Fibroblast of upper back skin (primary cell): ENCODE results near the gene ESYT3.
A peak's percentile ranks its signal among the peaks of the same experiment; 100 is the strongest.
"Not testable (repeated sequence)": the region's sequence is repeated elsewhere in the genome, so short reads cannot be mapped to it uniquely, and the experiment has no call there.

ENCODE experiments used
- DNase-seq: peaks from one replicate; pipeline ENCODE4 v3.0.0-alpha.2; 2013

Gene ESYT3

GRCh38 chr3:138463724-138464490 is 29.5 kb downstream of the ESYT3 start:
- no peak for DNase-seq

DNA sequence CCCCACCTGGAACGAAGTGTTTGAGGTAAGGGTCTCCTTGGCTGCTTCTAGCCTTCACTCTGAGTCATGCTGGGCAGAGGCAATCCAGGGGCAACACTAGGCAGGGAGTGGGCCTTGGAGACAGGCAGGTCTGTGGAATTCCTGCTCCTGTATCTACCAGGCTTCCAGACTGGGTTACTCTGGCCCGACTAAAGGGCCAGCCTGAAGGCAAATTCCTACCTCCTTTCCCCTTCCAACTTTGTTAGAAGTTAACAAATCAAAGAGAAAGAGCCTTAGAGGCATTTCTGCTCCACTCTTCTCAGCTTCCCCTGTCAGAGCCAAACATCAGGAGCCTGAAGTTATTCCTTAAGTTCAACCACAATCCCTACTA is 30.1 kb downstream of the ESYT3 start:
- DNase-seq: no peak

DNA sequence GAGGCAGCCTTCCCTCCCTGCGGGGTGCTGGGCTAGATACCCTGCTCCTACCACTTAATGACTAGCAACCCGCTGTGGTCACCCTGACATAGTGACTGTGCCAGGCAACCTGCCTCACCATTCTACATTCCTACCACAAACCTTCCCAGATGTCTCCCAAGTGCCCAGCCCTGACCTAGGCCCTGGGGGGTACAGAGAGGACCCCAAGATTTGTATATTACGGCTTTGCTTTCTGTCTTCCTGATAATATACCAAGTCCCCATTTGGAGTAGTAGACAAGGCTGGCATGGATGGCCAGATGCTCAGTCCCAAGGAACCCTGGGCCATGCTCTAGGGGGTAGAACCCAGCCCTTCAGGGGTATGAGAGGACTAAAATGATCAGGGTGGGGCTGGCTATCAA is 31.0 kb downstream of the ESYT3 start:
- no peak for DNase-seq

GRCh38 chr3:138465925-138466324 is 31.5 kb downstream of the ESYT3 start:
- DNase-seq: peak; percentile 36

- DNase-seq: no peak
Measured at GRCh38 chr3:138467931-138468330, 33.5 kb downstream of the ESYT3 start.

GRCh38 chr3:138468451-138468850 is 34.0 kb downstream of the ESYT3 start:
- no peak for DNase-seq

GRCh38 chr3:138468886-138469285 is 34.5 kb downstream of the ESYT3 start:
- DNase-seq: no peak

DNA sequence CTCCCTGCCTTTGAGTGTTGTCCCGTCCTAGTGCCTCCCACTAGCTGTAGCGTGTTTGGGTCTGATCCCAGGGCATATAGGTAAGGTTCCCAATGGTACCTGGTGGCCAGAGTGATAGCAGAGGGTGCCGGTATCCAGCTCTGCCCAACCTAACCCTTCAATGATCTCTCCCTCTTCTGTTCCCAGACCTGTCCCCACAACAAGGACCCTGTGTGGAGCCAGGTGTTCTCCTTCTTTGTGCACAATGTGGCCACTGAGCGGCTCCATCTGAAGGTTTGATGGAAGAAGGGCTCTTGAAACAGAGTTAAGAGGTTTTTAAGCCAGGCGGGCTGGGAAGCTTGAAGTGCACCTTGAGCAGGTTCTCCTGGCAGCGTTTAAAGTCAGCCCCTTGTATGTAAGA is 35.5 kb downstream of the ESYT3 start:
- DNase-seq: no peak

GRCh38 chr3:138470687-138471086 is 36.3 kb downstream of the ESYT3 start:
- DNase-seq: no peak

DNA sequence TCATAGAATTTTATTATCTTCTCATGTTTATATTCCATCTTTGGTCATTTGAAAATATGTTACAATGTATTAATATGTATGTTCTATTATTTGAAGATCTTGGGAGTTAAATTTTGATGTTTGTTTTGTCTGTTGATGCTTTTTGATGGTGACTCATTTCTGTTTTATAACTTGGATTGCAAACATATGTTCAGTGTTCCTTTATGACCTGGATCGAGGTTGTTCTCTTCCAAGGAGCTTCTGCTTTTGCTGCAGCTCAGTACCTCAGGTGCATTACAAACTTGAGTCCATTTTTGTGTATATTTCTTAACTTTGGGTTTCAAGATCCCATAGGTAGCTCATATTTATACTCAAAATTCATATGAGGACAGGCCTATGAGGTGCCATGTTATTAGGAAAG is 37.1 kb downstream of the ESYT3 start:
- DNase-seq: no peak

GRCh38 chr3:138472141-138472825 is 37.9 kb downstream of the ESYT3 start:
- DNase-seq: no peak

DNA sequence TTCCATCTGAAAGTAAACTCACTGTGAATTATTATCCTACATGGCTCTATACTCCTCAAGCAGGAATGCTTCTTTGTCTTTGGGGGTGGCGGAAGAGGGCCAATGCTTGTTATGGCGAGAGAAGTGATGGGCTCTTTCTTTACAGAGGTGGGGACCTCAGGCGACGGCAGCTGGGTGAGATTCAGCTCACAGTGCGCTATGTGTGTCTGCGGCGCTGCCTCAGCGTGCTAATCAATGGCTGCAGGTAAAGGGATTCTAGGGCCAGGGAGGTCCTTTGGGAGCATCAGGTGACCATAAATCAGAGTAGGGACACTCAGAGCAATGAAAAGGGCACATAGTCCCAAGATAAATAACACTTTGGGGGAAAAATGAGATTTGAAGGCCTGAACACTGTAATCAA is 39.0 kb downstream of the ESYT3 start:
- no peak for DNase-seq

DNA sequence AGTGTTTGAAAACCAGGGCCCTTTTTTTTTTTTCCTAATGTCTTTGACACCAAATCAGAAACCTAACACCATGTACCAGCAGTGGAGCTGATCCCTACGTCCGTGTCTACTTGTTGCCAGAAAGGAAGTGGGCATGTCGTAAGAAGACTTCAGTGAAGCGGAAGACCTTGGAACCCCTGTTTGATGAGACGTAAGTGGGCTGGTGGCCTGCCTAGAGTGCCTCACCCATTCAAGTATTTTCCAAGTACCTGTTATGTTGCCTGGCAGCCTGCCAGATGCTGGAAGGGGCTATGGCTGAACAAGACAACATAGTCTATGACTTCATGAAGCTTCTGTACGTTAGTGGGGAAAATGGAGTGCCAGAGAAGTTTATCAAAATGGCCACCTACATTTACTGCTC is 39.7 kb downstream of the ESYT3 start:
- no peak for DNase-seq

GRCh38 chr3:138476526-138476925 is 42.1 kb downstream of the ESYT3 start:
- no peak for DNase-seq

DNA sequence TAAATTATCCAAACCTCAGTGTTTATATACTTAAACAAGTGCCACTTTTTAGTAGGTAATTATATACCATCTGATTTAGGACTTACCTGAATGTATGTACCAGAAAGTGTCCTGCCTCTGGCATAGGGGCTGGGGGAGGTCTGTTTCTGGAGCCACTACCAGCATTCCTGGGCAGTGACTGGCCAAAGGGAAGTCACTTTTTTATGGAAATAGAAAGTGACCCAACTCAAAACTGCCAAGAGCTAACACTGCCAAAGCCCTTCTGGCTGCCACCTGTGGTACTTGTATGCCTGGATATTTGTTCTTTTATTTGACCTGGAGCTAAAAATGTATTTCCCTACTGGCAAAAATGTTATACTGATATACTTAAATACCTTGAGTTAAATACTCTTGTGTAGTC is 42.7 kb downstream of the ESYT3 start:
- DNase-seq: no peak

GRCh38 chr3:138477801-138478200 is 43.4 kb downstream of the ESYT3 start:
- no peak for DNase-seq

DNA sequence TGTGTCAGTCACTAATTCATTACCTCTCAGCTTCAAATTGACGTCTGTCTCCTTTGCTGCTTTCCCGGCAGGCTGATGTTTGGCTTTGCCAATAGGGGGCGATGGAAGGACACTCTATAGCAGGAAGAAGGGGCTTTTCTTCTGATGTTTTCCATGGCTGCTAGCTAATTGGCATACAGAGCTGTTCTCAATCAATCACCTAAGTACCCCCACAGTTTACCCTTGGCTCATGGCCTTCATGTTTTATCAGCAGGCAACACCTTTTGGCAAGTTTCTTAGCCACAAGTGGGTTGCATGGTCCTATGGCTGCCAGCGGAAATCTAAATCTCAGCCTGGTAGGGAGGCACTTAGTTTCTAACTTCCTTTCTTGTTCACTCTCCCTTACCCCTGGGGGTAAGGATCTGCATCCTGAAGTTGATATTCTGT is 45.0 kb downstream of the ESYT3 start:
- peak; percentile 47 for DNase-seq

DNA sequence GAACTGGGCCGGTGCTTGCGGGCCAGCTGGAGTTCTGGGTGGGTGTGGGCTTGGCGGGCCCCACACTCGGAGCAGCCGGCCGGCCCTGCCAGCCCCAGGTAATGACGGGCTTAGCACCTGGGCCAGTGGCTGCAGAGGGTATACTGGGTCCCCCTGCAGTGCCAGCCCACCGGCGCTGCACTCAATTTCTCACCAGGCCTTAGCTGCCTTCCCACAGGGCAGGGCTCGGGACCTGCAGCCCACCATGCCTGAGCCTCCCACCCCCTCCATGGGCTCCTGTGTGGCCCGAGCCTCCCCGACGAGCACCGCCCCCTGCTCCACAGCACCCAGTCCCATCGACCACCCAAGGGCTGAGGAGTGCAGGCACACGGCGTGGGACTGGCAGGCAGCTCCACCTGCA is 50.3 kb downstream of the ESYT3 start:
- DNase-seq: not testable (repeated sequence)

- not testable (repeated sequence) for DNase-seq
Measured at GRCh38 chr3:138486580-138486979, 52.2 kb downstream of the ESYT3 start.

DNA sequence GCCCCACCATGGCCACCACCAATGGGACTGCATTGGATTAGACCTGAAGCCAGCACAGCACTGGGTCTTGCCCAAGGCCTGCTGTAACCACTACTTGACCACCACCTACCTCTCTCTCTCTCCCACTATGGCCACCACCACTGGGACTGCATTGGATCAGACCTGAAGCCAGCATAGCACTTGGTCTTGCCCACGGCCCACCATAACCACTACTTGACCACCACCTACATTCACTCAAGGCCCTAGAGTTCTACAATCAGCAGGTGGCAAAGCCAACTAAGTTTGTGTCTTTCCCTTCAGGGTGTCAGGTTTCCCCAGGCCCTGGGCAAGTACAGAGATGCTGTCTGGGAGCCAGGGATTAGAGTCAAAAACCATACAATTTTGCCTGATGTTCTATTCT is 57.6 kb downstream of the ESYT3 start:
- DNase-seq: no peak

DNA sequence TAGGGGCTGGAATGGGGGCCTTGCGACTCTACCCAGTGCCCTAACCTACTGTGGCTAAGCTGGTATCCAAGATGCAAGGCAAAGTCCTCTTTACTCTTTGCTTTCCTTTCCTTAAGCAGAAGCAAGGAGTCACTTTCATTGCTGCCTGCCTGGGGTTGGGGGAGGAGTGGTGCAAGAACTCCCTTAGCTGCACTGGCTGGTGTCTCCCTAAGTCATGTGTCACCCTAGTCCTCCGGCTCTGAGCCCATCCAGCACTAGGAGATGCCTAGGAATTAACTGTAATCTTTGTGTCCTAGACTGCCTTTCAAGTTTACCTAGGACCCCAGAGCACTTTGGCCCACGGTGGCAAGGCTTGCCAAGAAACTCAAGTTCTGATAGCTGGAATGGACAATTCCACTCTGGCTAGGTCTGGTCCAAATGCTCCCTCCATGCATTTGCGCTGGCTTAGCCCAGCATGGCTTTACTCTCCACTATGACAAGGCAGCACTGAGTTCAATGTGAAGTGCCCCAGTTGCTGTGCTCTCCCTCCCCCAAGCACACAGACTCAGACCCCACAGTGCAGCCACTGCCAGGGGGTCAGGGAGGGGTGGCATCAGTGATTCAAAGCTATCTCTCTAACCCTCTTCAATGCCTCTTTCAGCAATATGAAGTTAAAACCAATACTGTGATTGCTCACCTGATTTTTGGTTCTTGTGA is 58.7 kb downstream of the ESYT3 start:
- no peak for DNase-seq

DNA sequence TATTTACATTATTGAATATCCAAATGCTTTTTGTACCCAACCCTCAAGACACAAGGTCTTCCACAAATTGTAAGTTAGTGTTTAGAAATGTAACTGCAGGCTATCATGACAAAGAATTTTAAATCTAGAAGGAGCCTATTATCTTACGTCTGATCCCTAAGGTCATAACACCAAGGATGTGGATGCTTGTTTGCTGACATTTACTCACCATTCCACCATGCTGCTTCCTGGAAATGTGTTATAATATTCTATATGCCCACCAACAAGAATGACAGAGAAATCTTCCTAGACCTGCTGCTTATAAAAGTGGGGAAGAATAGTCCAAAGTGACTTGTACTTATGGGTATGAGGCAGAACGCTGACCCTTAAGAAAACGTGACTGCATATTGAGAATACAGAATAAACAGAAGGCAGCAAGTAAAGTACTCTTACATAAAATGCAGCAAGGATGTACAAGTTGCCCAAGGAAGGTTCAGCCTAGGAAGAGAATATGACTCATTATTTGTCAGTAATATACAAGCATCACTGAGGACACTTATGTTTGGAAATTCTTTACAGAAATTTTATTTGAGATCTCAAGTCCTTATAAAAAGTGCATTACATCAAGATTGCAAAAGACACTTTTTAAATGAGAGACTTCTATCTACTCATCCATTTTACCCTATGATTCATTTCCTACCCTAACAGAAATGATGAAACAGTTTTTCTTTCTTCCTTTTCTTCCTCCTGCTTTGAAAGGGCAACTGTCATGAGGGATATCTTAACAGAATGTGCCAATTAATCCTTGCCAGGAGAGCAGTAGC is 59.6 kb downstream of the ESYT3 start:
- DNase-seq: peak; percentile 76

- no peak for DNase-seq
Measured at GRCh38 chr3:138494607-138494929, 60.2 kb downstream of the ESYT3 start.
